Fibroblast of lung (primary cell): ENCODE results near the gene LONP2. TPM values are rescaled to one million over a fixed set of nuclear protein-coding genes. Genes with fewer than 3 reads are reported as not detected.

Source experiments
- DNase-seq, 2 donors: peaks; one replicate each; pipeline versions ENCODE4 v3.0.0 to v3.0.0-alpha.2; 2010; ENCODE audit warnings: low read depth in 2 of 2
- H2AFZ ChIP-seq: 2 replicates; pipeline ENCODE4 v1.5.1; 2012; ENCODE audit warnings: low read length, control low read depth, inconsistent platforms
- H3K27ac ChIP-seq: 2 replicates; pipeline ENCODE4 v1.5.1; 2011; ENCODE audit warnings: low read length, control low read depth; ENCODE audit not compliant: insufficient read depth
- H3K27me3 ChIP-seq: 2 replicates; pipeline ENCODE4 v1.5.1; 2011; ENCODE audit warnings: mild to moderate bottlenecking, low read length; ENCODE audit not compliant: control insufficient read depth, insufficient read depth
- H3K36me3 ChIP-seq: 2 replicates; pipeline ENCODE4 v1.5.1; 2011; ENCODE audit warnings: low read length; ENCODE audit not compliant: control insufficient read depth, insufficient read depth
- H3K4me1 ChIP-seq: 2 replicates; pipeline ENCODE4 v1.5.1; 2011; ENCODE audit warnings: low read length; ENCODE audit not compliant: control insufficient read depth, insufficient read depth; ENCODE audit errors: extremely low read depth
- H3K4me2 ChIP-seq: 2 replicates; pipeline ENCODE4 v1.5.1; 2011; ENCODE audit warnings: low read length, control low read depth; ENCODE audit not compliant: insufficient read depth; ENCODE audit errors: extremely low read depth
- H3K4me3 ChIP-seq, 4 experiments: fragments of 200-600 bp in 1 of 4; sonication (generic) in 1 of 4; replicated peaks in 1 of 4; 2 replicates each; pipeline ENCODE4 v1.5.1; 2011 to 2016; ENCODE audit warnings: low read length in 4 of 4, low read depth in 3 of 4, mild to moderate bottlenecking in 3 of 4, control low read depth in 2 of 4, inconsistent platforms in 1 of 4, mixed read lengths in 1 of 4; ENCODE audit not compliant: insufficient read depth in 1 of 4; ENCODE audit errors: control extremely low read depth in 1 of 4
- H3K79me2 ChIP-seq: 2 replicates; pipeline ENCODE4 v1.5.1; 2012; ENCODE audit warnings: mild to moderate bottlenecking, low read length, inconsistent platforms; ENCODE audit not compliant: control insufficient read depth, insufficient read depth
- H3K9ac ChIP-seq: 2 replicates; pipeline ENCODE4 v1.5.1; 2011; ENCODE audit warnings: mild to moderate bottlenecking, low read length, control low read depth; ENCODE audit not compliant: insufficient read depth
- H3K9me3 ChIP-seq: 2 replicates; pipeline ENCODE4 v1.5.1; 2012; ENCODE audit warnings: low read depth, low read length; ENCODE audit not compliant: control insufficient read depth, insufficient read depth
- H4K20me1 ChIP-seq: 2 replicates; pipeline ENCODE4 v1.5.1; 2011; ENCODE audit warnings: low read length; ENCODE audit not compliant: control insufficient read depth, insufficient read depth; ENCODE audit errors: extremely low read depth
- CTCF ChIP-seq, 2 donors: IDR thresholded peaks in 1 of 2; conservative IDR thresholded peaks in 1 of 2; 1 replicate in 1 of 2; 2 replicates in 1 of 2; pipeline ENCODE4 v1.5.1; 2011 to 2012; ENCODE audit warnings: low read length in 2 of 2, control low read depth in 1 of 2, inconsistent platforms in 1 of 2, low read depth in 1 of 2, mild to moderate bottlenecking in 1 of 2
- EZH2 ChIP-seq: IDR thresholded peaks from 2 replicates; pipeline ENCODE4 v1.5.1; 2012; ENCODE audit warnings: low read length, control low read depth, mild to moderate bottlenecking; ENCODE audit errors: missing control alignments
- polyA plus RNA-seq, 2 donors: library from polyadenylated mRNA; depleted of rRNA in 1 of 2; stranded (reverse) in 1 of 2; unstranded in 1 of 2; fragments of >200 nt; gene quantifications; 2 replicates each; pipeline ENCODE4 v1.2.1, GENCODE V29; 2011 to 2012; ENCODE audit warnings: missing spikeins in 1 of 2
- total RNA-seq: library from RNA; depleted of rRNA; stranded (reverse); fragments of >200 nt; gene quantifications from 2 replicates; pipeline ENCODE4 v1.2.1, GENCODE V29; 2014

Gene LONP2
- total and polyA plus RNA-seq, 2 donors (not counting 1 experiment from before 2014, with no cell fraction given) = 44.0 to 60.8 TPM

GRCh38 chr16:48317614-48318315, 73.7 kb downstream of the LONP2 start:
- peak overlapping the region; percentile 44 for H3K4me2 ChIP-seq
- H3K79me2 ChIP-seq = no peaks in the 10 kb centered on the region
- no peak overlapping the region for H2AFZ ChIP-seq
- H3K27me3 ChIP-seq = no peaks in the 10 kb centered on the region
- no peaks in the 10 kb centered on the region for H3K9me3 ChIP-seq
- peak; percentile 52 to 89 for DNase-seq
- H3K9ac ChIP-seq = no peak overlapping the region
- H3K4me3 ChIP-seq = no peak overlapping the region
- no peaks in the 10 kb centered on the region for H4K20me1 ChIP-seq
- TF ChIP-seq EZH2 (no peak), CTCF (conservative IDR thresholded peaks at IDR 0.05 in 1 of 2, IDR thresholded peaks at IDR 0.05 in 1 of 2; ENCODE audit: low read depth in 1 of 2, low read length in 2 of 2) (no peak)
- H3K36me3 ChIP-seq = no peaks in the 10 kb centered on the region
- H3K4me1 ChIP-seq = peaks cover 8% of the 10 kb centered on the region
- H3K27ac ChIP-seq = no peak overlapping the region

GRCh38 chr16:48318630-48319029, 74.5 kb downstream of the LONP2 start:
- DNase-seq = peak; percentile 27 to 81
- H3K36me3 ChIP-seq = no peaks in the 10 kb centered on the region
- H4K20me1 ChIP-seq = no peaks in the 10 kb centered on the region
- no peak overlapping the region for H3K4me3 ChIP-seq
- no peak overlapping the region for H3K4me2 ChIP-seq
- H3K9ac ChIP-seq = no peak overlapping the region
- H3K79me2 ChIP-seq = no peaks in the 10 kb centered on the region
- H3K4me1 ChIP-seq = peaks cover 9% of the 10 kb centered on the region
- no peaks in the 10 kb centered on the region for H3K9me3 ChIP-seq
- H2AFZ ChIP-seq = no peak overlapping the region
- TF ChIP-seq CTCF (conservative IDR thresholded peaks at IDR 0.05 in 1 of 2, IDR thresholded peaks at IDR 0.05 in 1 of 2; ENCODE audit: low read depth in 1 of 2, low read length in 2 of 2) = no peak
- no peak for TF ChIP-seq EZH2
- H3K27ac ChIP-seq = no peak overlapping the region
- H3K27me3 ChIP-seq = no peaks in the 10 kb centered on the region

GRCh38 chr16:48321317-48322036, 77.4 kb downstream of the LONP2 start:
- Histone ChIP-seq H3K36me3 (no peaks in the 10 kb centered on the region), H3K9me3 (no peaks in the 10 kb centered on the region), H3K4me3 (no peak overlapping the region), H4K20me1 (no peaks in the 10 kb centered on the region), H3K79me2 (no peaks in the 10 kb centered on the region), H2AFZ (no peak overlapping the region), H3K27me3 (no peaks in the 10 kb centered on the region), H3K4me1 (peaks cover 15% of the 10 kb centered on the region), H3K27ac (no peak overlapping the region), H3K4me2 (no peak overlapping the region), H3K9ac (no peak overlapping the region)
- TF ChIP-seq CTCF (conservative IDR thresholded peaks at IDR 0.05 in 1 of 2, IDR thresholded peaks at IDR 0.05 in 1 of 2; ENCODE audit: low read depth in 1 of 2, low read length in 2 of 2) (no peak), EZH2 (no peak)
- peak; percentile 70 to 82 for DNase-seq
